GM06990 (cell line): Measurements from ENCODE around the gene RAD54L2.
A peak's percentile ranks its signal among the peaks of the same experiment; 100 is the strongest.
"Not testable (repeated sequence)": the region's sequence is repeated elsewhere in the genome, so short reads cannot be mapped to it uniquely, and the experiment has no call there.

ENCODE experiments used
- DNase-seq: peaks from one replicate; pipeline ENCODE4 v3.0.0-alpha.2; 2011; ENCODE audit not compliant: insufficient read length; ENCODE audit errors: extremely low read depth
- H3K27me3 ChIP-seq: replicated peaks from 2 replicates; pipeline ENCODE4 v1.6.0; 2011; ENCODE audit warnings: low read length; ENCODE audit not compliant: control insufficient read depth, insufficient read depth
- H3K36me3 ChIP-seq: 2 replicates; pipeline ENCODE4 v1.5.1; 2011; ENCODE audit warnings: low read length; ENCODE audit not compliant: control insufficient read depth, insufficient read depth
- H3K4me3 ChIP-seq: replicated peaks from 2 replicates; pipeline ENCODE4 v1.5.1; 2011; ENCODE audit warnings: low read depth, mild to moderate bottlenecking, control low read depth, low read length
- CTCF ChIP-seq: IDR thresholded peaks from 2 replicates; pipeline ENCODE4 v1.5.1; 2011; ENCODE audit warnings: low read length, control low read depth, mild to moderate bottlenecking, inconsistent platforms; ENCODE audit not compliant: insufficient read depth, poor library complexity, severe bottlenecking

Gene RAD54L2

DNA sequence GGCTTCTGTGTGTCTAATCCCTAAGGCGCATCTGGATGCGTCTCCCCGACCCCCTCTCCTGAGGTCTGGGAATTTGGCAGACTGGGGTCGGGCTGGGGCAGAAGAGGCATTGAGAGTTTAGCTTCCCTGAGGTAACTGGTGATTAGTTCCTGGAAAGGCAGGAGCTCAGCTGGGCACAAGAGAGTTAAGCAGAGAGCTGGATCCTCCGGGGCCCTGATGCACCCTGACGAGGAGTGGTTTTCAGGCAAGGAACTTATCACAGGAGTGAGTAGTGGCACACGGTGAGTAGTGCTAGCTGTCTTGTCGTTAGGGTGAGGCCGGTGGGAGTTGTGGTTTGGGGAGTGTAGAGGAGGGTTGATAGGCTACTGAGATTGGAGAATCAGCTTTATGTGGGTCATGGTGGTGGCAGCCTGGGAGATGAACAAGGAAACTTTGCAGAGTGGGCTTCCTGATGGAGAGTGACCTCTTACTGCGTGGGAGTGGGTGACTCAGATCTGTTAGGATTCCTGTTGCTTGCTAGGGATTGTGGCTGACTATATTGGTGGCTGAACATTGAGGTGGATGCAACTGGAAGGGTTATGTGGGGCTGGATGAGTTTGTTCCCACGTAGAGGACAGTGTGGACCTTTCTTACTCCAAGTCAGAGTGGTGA lies 897 bp downstream of the RAD54L2 start:
- Histone ChIP-seq H3K4me3 (peak overlapping the region; percentile 85), H3K36me3 (peaks cover 2% of the 10 kb centered on the region), H3K27me3 (no peaks in the 10 kb centered on the region)
- DNase-seq: peak; percentile 18
- no peak for TF ChIP-seq CTCF

GRCh38 chr3:51542596-51542995 lies 4.1 kb downstream of the RAD54L2 start:
- not testable (repeated sequence) for H3K27me3 ChIP-seq, H3K36me3 ChIP-seq, DNase-seq, H3K4me3 ChIP-seq

DNA sequence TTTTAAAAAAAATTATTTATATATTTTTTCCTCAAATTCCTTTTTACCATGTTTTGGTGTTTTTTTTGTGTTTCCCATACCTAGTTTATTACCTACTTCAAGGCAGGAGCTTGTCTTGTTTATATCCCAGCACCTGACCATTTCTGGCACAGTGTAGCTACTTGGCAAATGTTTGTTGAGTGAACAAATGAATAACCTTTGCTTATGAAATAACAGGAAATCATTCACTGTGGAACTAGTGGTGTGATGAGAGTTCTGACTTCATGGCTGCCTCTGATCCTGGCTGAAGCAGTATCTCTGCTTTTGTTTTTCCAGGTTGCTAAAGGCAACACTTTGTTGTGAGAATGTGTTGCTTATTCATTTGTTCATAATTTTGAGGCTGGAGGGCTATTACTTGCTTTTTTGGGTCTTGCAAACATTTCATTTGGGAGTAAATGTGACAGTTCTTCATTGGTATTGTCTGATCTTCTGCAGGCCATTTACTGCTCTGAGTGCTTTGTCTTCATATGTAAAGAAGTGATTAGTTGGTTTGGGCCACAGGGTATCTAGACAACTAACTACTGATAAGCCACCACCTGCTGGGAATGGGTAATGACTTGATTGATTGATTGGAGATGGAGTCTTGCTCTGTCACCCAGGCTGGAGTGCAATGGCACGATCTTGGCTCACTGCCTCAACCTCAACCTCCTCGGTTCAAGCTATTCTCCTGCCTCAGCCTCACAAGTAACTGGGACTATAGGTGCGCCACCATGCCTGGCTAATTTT lies 5.7 kb downstream of the RAD54L2 start:
- no peak overlapping the region for H3K4me3 ChIP-seq
- no peak for DNase-seq
- peaks cover 2% of the 10 kb centered on the region for H3K36me3 ChIP-seq
- no peaks in the 10 kb centered on the region for H3K27me3 ChIP-seq
- TF ChIP-seq CTCF: no peak

GRCh38 chr3:51547274-51547673 lies 8.8 kb downstream of the RAD54L2 start:
- Histone ChIP-seq H3K4me3 (no peak overlapping the region), H3K27me3 (no peaks in the 10 kb centered on the region), H3K36me3 (peaks cover 5% of the 10 kb centered on the region)
- no peak for DNase-seq
- TF ChIP-seq CTCF: no peak

GRCh38 chr3:51549311-51549710 lies 10.8 kb downstream of the RAD54L2 start:
- Histone ChIP-seq H3K36me3 (peaks cover 4% of the 10 kb centered on the region; the same call in 1 of the 2 replicates), H3K4me3 (no peak overlapping the region), H3K27me3 (no peaks in the 10 kb centered on the region)
- DNase-seq: no peak
- TF ChIP-seq CTCF: no peak

- Histone ChIP-seq H3K27me3 (no peaks in the 10 kb centered on the region), H3K4me3 (no peak overlapping the region), H3K36me3 (peaks cover 2% of the 10 kb centered on the region; the same call in 1 of the 2 replicates)
- no peak for DNase-seq
- no peak for TF ChIP-seq CTCF
These were observed 11.7 kb downstream of the RAD54L2 start for GRCh38 chr3:51550080-51550819.
